Activated CD4-positive, alpha-beta memory T cell treated with anti-CD3 and anti-CD28 coated beads, Interleukin-2, amount 10 ng/mL, durations not matched to agents 7 days and 5 days (primary cell): ENCODE data around the gene BTAF1. TPM values are rescaled to one million over a fixed set of nuclear protein-coding genes. Genes with fewer than 3 reads are reported as not detected.

Experiments
- CTCF ChIA-PET: fragments of 350-600 bp; sonication (Branson Sonifier 250); formaldehyde crosslinking; loops from one replicate; lab custom pipeline; 2021; ENCODE audit warnings: antibody characterized with exemption, inconsistent platforms; lab: Charles Lee
- POLR2A ChIA-PET: fragments of 350-600 bp; sonication (Branson Sonifier 250); formaldehyde crosslinking; loops from one replicate; lab custom pipeline; 2021; ENCODE audit warnings: antibody characterized with exemption; lab: Charles Lee
- DNase-seq: peaks from one replicate; pipeline ENCODE4 v3.0.0-alpha.2; 2020
- H3K27ac Mint-ChIP-seq: one replicate; pipeline ENCODE4 v1.8.0; 2021; ENCODE audit warnings: mild to moderate bottlenecking, mixed read lengths
- H3K27me3 Mint-ChIP-seq: one replicate; pipeline ENCODE4 v1.8.0; 2021; ENCODE audit warnings: mixed read lengths
- H3K36me3 Mint-ChIP-seq: one replicate; pipeline ENCODE4 v1.8.0; 2021; ENCODE audit warnings: low read depth, mixed read lengths
- H3K4me1 Mint-ChIP-seq: one replicate; pipeline ENCODE4 v1.8.0; 2021; ENCODE audit warnings: mixed read lengths
- H3K4me3 Mint-ChIP-seq: one replicate; pipeline ENCODE4 v1.8.0; 2021; ENCODE audit warnings: mild to moderate bottlenecking, mixed read lengths
- H3K9me3 Mint-ChIP-seq: one replicate; pipeline ENCODE4 v1.8.0; 2021; ENCODE audit warnings: mixed read lengths
- total RNA-seq, 2 experiments: library from RNA; stranded (reverse); gene quantifications; one replicate each; pipeline ENCODE4 v1.2.3, GENCODE V29; 2021

BTAF1 gene
- 10 to 100 TPM; 51.3 to 54.9 TPM for total RNA-seq

GRCh38 chr10:91923371-91924211, at the start of gene BTAF1:
TSS of gene BTAF1 (plus strand) at chr10:91923770. CDS start at chr10:91924077, 307 bp downstream.
- DNase-seq: peak; percentile 92
- CTCF ChIA-PET: interaction anchor here (0.7 to 2.8 kb wide), 10 partner anchors 9 to 673 kb away, joined by 3 to 26 read pairs (median 6); partner anchors contain the start of gene FGFBP3
- Mint-ChIP-seq H3K4me1 (peaks cover 45% of the 10 kb centered on the region), H3K4me3 (peak within 1 kb of the TSS; percentile 94), H3K27ac (peak within 1 kb of the TSS; percentile 96), H3K27me3 (peaks cover 2% of the 10 kb centered on the region), H3K36me3 (peaks cover 20% of the 10 kb centered on the region), H3K9me3 (peaks cover 2% of the 10 kb centered on the region)
- POLR2A ChIA-PET: interaction anchor here (0.7 to 4.9 kb wide), 28 partner anchors 9 to 923 kb away, joined by 3 to 56 read pairs (median 6); partner anchors contain the start of genes CPEB3, FGFBP3, HECTD2 and KIF11

GRCh38 chr10:91875156-91875555, 48.4 kb upstream of the BTAF1 start:
- DNase-seq: no peak
- Mint-ChIP-seq H3K36me3 (no peaks in the 10 kb centered on the region), H3K27ac (no peak overlapping the region), H3K4me3 (no peak overlapping the region), H3K4me1 (no peaks in the 10 kb centered on the region), H3K27me3 (no peaks in the 10 kb centered on the region), H3K9me3 (no peaks in the 10 kb centered on the region)
- CTCF ChIA-PET: no interaction called here
- POLR2A ChIA-PET: no interaction called here

- H3K4me3 Mint-ChIP-seq: no peak overlapping the region
- POLR2A ChIA-PET: no interaction called here
- H3K27me3 Mint-ChIP-seq: no peaks in the 10 kb centered on the region
- no peaks in the 10 kb centered on the region for H3K36me3 Mint-ChIP-seq
- no peaks in the 10 kb centered on the region for H3K4me1 Mint-ChIP-seq
- CTCF ChIA-PET: no interaction called here
- DNase-seq: no peak
- no peaks in the 10 kb centered on the region for H3K9me3 Mint-ChIP-seq
- no peak overlapping the region for H3K27ac Mint-ChIP-seq
These were observed 47.8 kb upstream of the BTAF1 start for GRCh38 chr10:91875779-91876178.

GRCh38 chr10:91879515-91880170, 43.9 kb upstream of the BTAF1 start:
- DNase-seq: no peak
- POLR2A ChIA-PET: no interaction called here
- Mint-ChIP-seq H3K4me3 (no peak overlapping the region), H3K36me3 (no peaks in the 10 kb centered on the region), H3K27me3 (peaks cover 1% of the 10 kb centered on the region), H3K9me3 (no peaks in the 10 kb centered on the region), H3K4me1 (no peaks in the 10 kb centered on the region), H3K27ac (no peak overlapping the region)
- CTCF ChIA-PET: no interaction called here

GRCh38 chr10:91880310-91880709, 43.3 kb upstream of the BTAF1 start:
- no peaks in the 10 kb centered on the region for H3K9me3 Mint-ChIP-seq
- H3K4me3 Mint-ChIP-seq: no peak overlapping the region
- H3K27me3 Mint-ChIP-seq: peaks cover 4% of the 10 kb centered on the region
- no peaks in the 10 kb centered on the region for H3K4me1 Mint-ChIP-seq
- no peak overlapping the region for H3K27ac Mint-ChIP-seq
- CTCF ChIA-PET: no interaction called here
- H3K36me3 Mint-ChIP-seq: no peaks in the 10 kb centered on the region
- DNase-seq: no peak
- POLR2A ChIA-PET: no interaction called here

- DNase-seq: no peak
- H3K27me3 Mint-ChIP-seq: peaks cover 22% of the 10 kb centered on the region
- H3K4me1 Mint-ChIP-seq: peaks cover 10% of the 10 kb centered on the region
- POLR2A ChIA-PET: no interaction called here
- no peaks in the 10 kb centered on the region for H3K9me3 Mint-ChIP-seq
- no peaks in the 10 kb centered on the region for H3K36me3 Mint-ChIP-seq
- H3K4me3 Mint-ChIP-seq: no peak overlapping the region
- H3K27ac Mint-ChIP-seq: no peak overlapping the region
- CTCF ChIA-PET: interaction anchor here (0.6 kb wide), 1 partner anchor 94 kb away, joined by 3 read pairs; no protein-coding TSS in a partner anchor
These were observed 39.8 kb upstream of the BTAF1 start for GRCh38 chr10:91883549-91884444.

GRCh38 chr10:91884536-91884935, 39.0 kb upstream of the BTAF1 start:
- Mint-ChIP-seq H3K36me3 (no peaks in the 10 kb centered on the region), H3K27ac (no peak overlapping the region), H3K27me3 (peaks cover 25% of the 10 kb centered on the region), H3K4me1 (peaks cover 12% of the 10 kb centered on the region), H3K9me3 (no peaks in the 10 kb centered on the region), H3K4me3 (no peak overlapping the region)
- ChIA-PET POLR2A (no interaction called here), CTCF (interaction anchor here (0.6 kb wide), 1 partner anchor 95 kb away, joined by 3 read pairs; no protein-coding TSS in a partner anchor)
- DNase-seq: no peak

GRCh38 chr10:91885362-91886079, 38.0 kb upstream of the BTAF1 start:
- Mint-ChIP-seq H3K27me3 (peaks cover 26% of the 10 kb centered on the region), H3K4me1 (peaks cover 12% of the 10 kb centered on the region), H3K27ac (no peak overlapping the region), H3K9me3 (no peaks in the 10 kb centered on the region), H3K36me3 (no peaks in the 10 kb centered on the region), H3K4me3 (no peak overlapping the region)
- ChIA-PET POLR2A (no interaction called here), CTCF (no interaction called here)
- no peak for DNase-seq

- H3K36me3 Mint-ChIP-seq: no peaks in the 10 kb centered on the region
- peak overlapping the region; percentile 79 for H3K4me3 Mint-ChIP-seq
- H3K4me1 Mint-ChIP-seq: peaks cover 12% of the 10 kb centered on the region
- ChIA-PET CTCF (interaction anchor here (1.1 to 1.5 kb wide), 2 partner anchors 12 to 22 kb away, joined by 3 to 5 read pairs; partner anchors contain the start of gene FGFBP3), POLR2A (interaction anchor here (0.6 to 1.4 kb wide), 6 partner anchors 21 to 88 kb away, joined by 3 to 7 read pairs (median 3); partner anchors contain the start of genes BTAF1 and TNKS2)
- no peaks in the 10 kb centered on the region for H3K9me3 Mint-ChIP-seq
- DNase-seq: no peak
- H3K27me3 Mint-ChIP-seq: peaks cover 26% of the 10 kb centered on the region
- H3K27ac Mint-ChIP-seq: no peak overlapping the region
These were observed 36.7 kb upstream of the BTAF1 start for GRCh38 chr10:91886954-91887271.

GRCh38 chr10:91887272-91888076, 36.1 kb upstream of the BTAF1 start:
- ChIA-PET CTCF (interaction anchor here (1.1 to 1.5 kb wide), 2 partner anchors 12 to 21 kb away, joined by 3 to 5 read pairs; partner anchors contain the start of gene FGFBP3), POLR2A (interaction anchor here (1.0 to 1.4 kb wide), 5 partner anchors 20 to 89 kb away, joined by 3 to 7 read pairs (median 3); partner anchors contain the start of genes BTAF1 and TNKS2)
- H3K36me3 Mint-ChIP-seq: no peaks in the 10 kb centered on the region
- peak overlapping the region; percentile 79 for H3K4me3 Mint-ChIP-seq
- H3K4me1 Mint-ChIP-seq: peaks cover 12% of the 10 kb centered on the region
- no peak for DNase-seq
- no peak overlapping the region for H3K27ac Mint-ChIP-seq
- peaks cover 26% of the 10 kb centered on the region for H3K27me3 Mint-ChIP-seq
- H3K9me3 Mint-ChIP-seq: no peaks in the 10 kb centered on the region

- Mint-ChIP-seq H3K9me3 (no peaks in the 10 kb centered on the region), H3K36me3 (no peaks in the 10 kb centered on the region), H3K27me3 (peaks cover 14% of the 10 kb centered on the region), H3K4me1 (peaks cover 12% of the 10 kb centered on the region), H3K4me3 (no peak overlapping the region), H3K27ac (no peak overlapping the region)
- ChIA-PET POLR2A (no interaction called here), CTCF (no interaction called here)
- no peak for DNase-seq
These were observed 32.2 kb upstream of the BTAF1 start for GRCh38 chr10:91891125-91892001.
